Lung (tissue), 12 donors: ENCODE data around the gene DKK2. TPM values are rescaled to one million over a fixed set of nuclear protein-coding genes. Genes with fewer than 3 reads are reported as not detected.

ENCODE experiments used
- ATAC-seq: fragments of 200-7000 bp; cut with Tn5 transposase; one replicate; pipeline ENCODE4 v1.9.1; 2020; ENCODE audit warnings: moderate number of reproducible peaks; ENCODE audit not compliant: insufficient read depth, low FRiP score
- DNase-seq, 3 donors: peaks; one replicate each; pipeline ENCODE4 v3.0.0-alpha.2; 2013 to 2017
- H3K27ac ChIP-seq, 2 donors: one replicate each; pipeline ENCODE4 v1.5.1; 2013; ENCODE audit warnings: mild to moderate bottlenecking in 2 of 2, moderate library complexity in 2 of 2, control low read depth in 1 of 2, inconsistent platforms in 1 of 2, low read depth in 1 of 2, low read length in 1 of 2
- H3K27me3 ChIP-seq, 3 donors: one replicate each; pipeline ENCODE4 v1.5.1; 2013; ENCODE audit warnings: low read length in 2 of 3; ENCODE audit not compliant: control insufficient read depth in 3 of 3, insufficient read depth in 3 of 3
- H3K36me3 ChIP-seq, 4 donors: one replicate each; pipeline ENCODE4 v1.5.1; 2013; ENCODE audit warnings: low read length in 4 of 4, mild to moderate bottlenecking in 1 of 4, moderate library complexity in 1 of 4; ENCODE audit not compliant: control insufficient read depth in 4 of 4, insufficient read depth in 4 of 4
- H3K4me1 ChIP-seq, 5 donors: one replicate each; pipeline ENCODE4 v1.5.1; 2013; ENCODE audit warnings: low read length in 5 of 5, mild to moderate bottlenecking in 2 of 5, moderate library complexity in 1 of 5; ENCODE audit not compliant: control insufficient read depth in 5 of 5, insufficient read depth in 5 of 5
- H3K4me3 ChIP-seq: one replicate; pipeline ENCODE4 v1.5.1; 2013; ENCODE audit warnings: mild to moderate bottlenecking, control low read depth, moderate library complexity
- H3K9ac ChIP-seq, 2 donors: one replicate each; pipeline ENCODE4 v1.5.1; 2013; ENCODE audit warnings: low read length in 2 of 2, control low read depth in 1 of 2; ENCODE audit not compliant: insufficient read depth in 1 of 2
- H3K9me3 ChIP-seq, 4 donors: one replicate each; pipeline ENCODE4 v1.5.1; 2013; ENCODE audit warnings: low read length in 3 of 4, mild to moderate bottlenecking in 1 of 4, moderate library complexity in 1 of 4; ENCODE audit not compliant: control insufficient read depth in 4 of 4, insufficient read depth in 3 of 4
- CTCF ChIP-seq: IDR thresholded peaks from 2 replicates; pipeline ENCODE4 v1.5.1; 2012; ENCODE audit warnings: mild to moderate bottlenecking; ENCODE audit errors: control extremely low read depth, extremely low read depth
- WGBS, 2 donors: extraction: QIAGEN DNeasy Blood & Tissue Kit; methylation state at CpG; one replicate each; pipeline ENCODE4 v1.1.7; 2013; 5-methylcytosine and 5-hydroxymethylcytosine counted together
- polyA plus RNA-seq, 2 donors: library from polyadenylated mRNA; stranded (reverse); fragments of 200-250 nt; gene quantifications; one replicate each; pipeline ENCODE4 v1.2.1, GENCODE V29; 2013
- total RNA-seq, 2 donors: library from RNA; depleted of rRNA in 1 of 2; stranded (reverse); fragments of >200 nt in 1 of 2; gene quantifications; one replicate each; pipeline ENCODE4 v1.2.1, GENCODE V29; 2014 to 2021
- donor health status: control.
- donor health status: control.
- donor health status: Bipolar disorder and iron deficiency.
- donor health status: healthy.
- donor health status: DM: yes; HTN: yes; CAD: no.

Gene DKK2
- total and polyA plus RNA-seq, 4 donors = 2.6 to 16.1 (median 4.7) TPM

- H3K4me3 ChIP-seq = no peak overlapping the region
- H3K27me3 ChIP-seq = no peaks in the 10 kb centered on the region
- H3K9me3 ChIP-seq = no peaks in the 10 kb centered on the region
- H3K36me3 ChIP-seq = no peaks in the 10 kb centered on the region
- peaks cover 0 to 3% (median 0%) of the 10 kb centered on the region in 5 donors for H3K4me1 ChIP-seq
- DNase-seq = no peak
- H3K27ac ChIP-seq = no peak overlapping the region
- no peak for ATAC-seq
- WGBS, 2 donors = 76 to 83% methylated on average over 3 of the region's 3 CpGs
- no peak overlapping the region for H3K9ac ChIP-seq
- no peak for TF ChIP-seq CTCF
Measured at GRCh38 chr4:107011312-107011711, 24.8 kb downstream of the DKK2 start.

- Histone ChIP-seq H3K36me3 (no peaks in the 10 kb centered on the region), H3K9me3 (no peaks in the 10 kb centered on the region), H3K27ac (no peak overlapping the region), H3K4me3 (no peak overlapping the region), H3K27me3 (no peaks in the 10 kb centered on the region), H3K9ac (no peak overlapping the region), H3K4me1 (peaks cover 0 to 3% (median 0%) of the 10 kb centered on the region in 5 donors)
- DNase-seq = no peak
- ATAC-seq = no peak
- 67 to 84% methylated on average over 3 of the region's 3 CpGs for WGBS, 2 donors
- TF ChIP-seq CTCF = no peak
Measured at GRCh38 chr4:107009196-107009968, 26.7 kb downstream of the DKK2 start.

GRCh38 chr4:107008115-107008514 lies 28.0 kb downstream of the DKK2 start:
- ATAC-seq = no peak
- Histone ChIP-seq H3K4me1 (peaks cover 0 to 3% (median 0%) of the 10 kb centered on the region in 5 donors), H3K27me3 (no peaks in the 10 kb centered on the region), H3K9me3 (no peaks in the 10 kb centered on the region), H3K9ac (no peak overlapping the region), H3K36me3 (no peaks in the 10 kb centered on the region), H3K4me3 (no peak overlapping the region), H3K27ac (no peak overlapping the region)
- WGBS, 2 donors = 89 to 93% methylated on average over 2 of the region's 2 CpGs
- no peak for TF ChIP-seq CTCF
- DNase-seq = no peak
